NCI-H82 (cell line): ENCODE measurements around the gene PDZRN3.

ENCODE experiments used
- DNase-seq: peaks from one replicate; lab custom pipeline; 2025; lab: John Stamatoyannopoulos, UW

Gene PDZRN3

DNA sequence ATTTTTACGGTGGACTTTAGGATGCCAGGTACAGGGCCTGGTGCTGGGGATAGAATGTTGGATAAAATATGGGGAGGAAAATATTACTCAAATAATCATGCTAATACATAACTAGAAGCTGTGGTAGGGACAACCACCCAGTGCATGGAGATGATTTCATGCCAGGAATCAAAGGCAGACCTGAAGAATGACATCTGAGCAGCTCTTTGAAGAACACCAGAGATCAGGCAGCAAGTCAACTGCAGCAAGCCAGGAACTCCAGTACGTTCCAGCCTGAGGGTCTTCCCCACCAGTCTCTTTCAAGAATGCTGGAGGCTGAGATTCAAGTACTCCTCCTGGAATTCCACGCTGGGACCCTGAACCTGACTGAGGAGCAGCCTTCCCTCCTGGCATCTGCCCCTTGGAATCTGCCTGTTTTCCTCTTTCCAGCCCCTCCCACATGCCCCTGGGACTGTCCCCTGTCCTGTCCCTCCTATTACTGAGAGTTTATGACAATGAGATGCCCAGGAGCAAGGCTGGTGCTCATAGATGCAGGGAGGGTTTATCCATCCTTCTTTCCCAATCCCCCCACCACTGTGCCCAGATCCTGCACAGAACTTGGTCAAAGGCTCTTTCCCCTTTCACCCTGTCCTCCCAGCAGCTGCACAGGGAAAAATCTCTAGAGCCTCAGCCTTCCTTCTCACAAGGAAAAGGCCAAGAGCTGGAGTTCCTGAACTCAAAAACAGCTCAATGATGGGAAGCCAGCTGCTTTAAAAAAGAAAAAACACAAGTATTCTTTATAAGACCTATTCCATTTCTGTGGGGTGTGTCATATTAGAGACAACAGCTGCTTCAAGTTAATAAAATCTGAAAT lies 68.0 kb downstream of the PDZRN3 start:
- no peak for DNase-seq

DNA sequence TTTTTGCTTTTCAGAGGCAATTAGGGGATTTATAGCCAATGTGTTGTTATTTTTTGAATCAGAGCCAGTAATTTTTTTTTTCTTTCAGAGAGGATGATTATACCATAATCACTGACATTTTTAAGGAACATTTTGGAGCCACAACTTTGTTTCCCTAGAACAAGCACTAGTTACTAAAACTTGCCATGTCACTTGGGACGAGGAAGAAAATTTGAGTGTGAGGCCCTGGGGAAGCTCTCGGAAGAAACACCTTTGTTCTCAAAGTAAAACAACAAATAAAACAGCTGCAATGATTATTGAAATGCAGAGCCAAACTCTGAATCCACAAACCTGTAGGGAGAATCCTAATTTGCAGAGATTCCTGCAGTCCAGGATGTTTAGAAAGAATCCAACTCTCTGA lies 69.7 kb downstream of the PDZRN3 start:
- no peak for DNase-seq

DNA sequence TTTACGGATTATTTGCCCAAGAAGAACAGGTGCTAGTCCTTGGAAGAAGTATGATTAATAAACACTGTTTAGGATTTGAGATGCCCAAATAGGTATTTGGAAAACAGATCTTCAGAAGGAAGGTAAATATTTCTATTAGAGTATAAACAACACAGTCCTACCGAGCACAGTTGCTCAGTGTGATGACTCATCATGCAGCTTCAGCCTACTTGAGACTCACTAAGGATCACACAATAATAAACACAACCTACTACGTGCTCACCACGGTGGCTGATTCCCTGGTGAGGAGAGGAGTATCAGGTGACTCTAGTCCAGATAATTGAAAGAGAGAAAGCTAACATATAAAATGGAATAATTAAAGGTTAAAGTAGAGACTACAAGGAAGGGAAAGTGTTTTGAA lies 72.0 kb downstream of the PDZRN3 start:
- DNase-seq: no peak

DNA sequence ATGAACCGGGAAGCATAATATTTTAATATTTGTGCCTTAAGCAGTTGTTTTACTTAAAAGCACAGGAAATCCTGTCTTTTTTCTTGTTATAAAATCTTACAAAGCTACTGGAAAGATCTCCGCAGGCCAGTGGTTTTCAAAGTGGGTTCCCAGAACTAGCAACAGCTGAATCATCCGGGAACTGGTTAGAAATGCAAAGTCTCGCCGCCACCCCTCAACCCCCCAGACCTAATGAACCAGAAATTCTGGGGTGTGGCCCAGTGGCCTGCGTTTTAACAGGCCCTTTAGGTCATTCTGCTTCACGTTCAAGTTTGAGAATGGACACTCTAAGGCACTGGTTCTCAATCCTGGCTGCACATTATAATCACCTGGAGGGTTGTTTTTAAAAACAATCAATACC lies 74.7 kb downstream of the PDZRN3 start:
- no peak for DNase-seq

DNA sequence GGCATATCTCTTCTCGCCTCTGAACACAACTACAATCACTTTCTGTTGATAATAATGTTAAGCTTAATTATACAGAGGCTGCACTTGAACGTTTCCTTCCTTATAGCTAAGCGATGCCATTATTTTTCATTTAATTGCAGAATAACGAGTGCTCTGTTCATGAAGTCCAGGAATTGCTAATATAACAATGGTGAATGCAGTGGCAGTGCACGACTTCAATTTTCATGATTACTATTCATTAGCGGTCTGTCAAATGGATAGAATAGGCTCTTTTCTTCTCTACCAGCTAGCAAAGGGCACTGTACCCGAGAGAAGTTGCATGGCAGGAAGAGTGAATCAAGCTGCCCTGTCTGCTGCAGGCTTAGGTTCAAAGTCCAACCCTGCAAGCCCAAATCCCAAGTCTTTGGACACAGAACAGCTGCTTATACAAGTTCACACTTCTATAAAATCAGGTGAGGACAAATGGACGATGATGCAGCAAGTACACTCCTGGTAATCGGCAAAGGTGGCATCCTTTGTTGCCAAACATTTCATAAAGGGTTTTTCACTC lies 75.6 kb downstream of the PDZRN3 start:
- no peak for DNase-seq

DNA sequence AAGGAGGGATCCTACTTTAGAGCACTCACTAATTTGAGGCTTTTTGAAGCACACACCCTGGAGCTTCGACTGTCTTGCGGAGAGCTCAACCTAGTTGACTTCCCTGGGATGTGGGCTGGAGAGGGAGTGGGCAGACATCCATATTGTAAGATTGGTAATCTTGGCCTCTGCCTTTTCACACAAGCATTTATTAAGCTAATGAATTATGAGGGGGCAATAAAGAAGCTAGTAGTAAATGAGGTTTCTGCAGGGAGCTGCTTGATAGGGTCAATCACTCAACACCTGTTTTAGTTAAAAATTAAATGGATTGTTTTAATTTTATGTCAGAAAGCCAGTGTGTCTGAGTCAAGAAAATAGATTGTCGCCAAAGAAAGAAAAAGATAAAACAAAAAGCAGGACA lies 76.3 kb downstream of the PDZRN3 start:
- no peak for DNase-seq

DNA sequence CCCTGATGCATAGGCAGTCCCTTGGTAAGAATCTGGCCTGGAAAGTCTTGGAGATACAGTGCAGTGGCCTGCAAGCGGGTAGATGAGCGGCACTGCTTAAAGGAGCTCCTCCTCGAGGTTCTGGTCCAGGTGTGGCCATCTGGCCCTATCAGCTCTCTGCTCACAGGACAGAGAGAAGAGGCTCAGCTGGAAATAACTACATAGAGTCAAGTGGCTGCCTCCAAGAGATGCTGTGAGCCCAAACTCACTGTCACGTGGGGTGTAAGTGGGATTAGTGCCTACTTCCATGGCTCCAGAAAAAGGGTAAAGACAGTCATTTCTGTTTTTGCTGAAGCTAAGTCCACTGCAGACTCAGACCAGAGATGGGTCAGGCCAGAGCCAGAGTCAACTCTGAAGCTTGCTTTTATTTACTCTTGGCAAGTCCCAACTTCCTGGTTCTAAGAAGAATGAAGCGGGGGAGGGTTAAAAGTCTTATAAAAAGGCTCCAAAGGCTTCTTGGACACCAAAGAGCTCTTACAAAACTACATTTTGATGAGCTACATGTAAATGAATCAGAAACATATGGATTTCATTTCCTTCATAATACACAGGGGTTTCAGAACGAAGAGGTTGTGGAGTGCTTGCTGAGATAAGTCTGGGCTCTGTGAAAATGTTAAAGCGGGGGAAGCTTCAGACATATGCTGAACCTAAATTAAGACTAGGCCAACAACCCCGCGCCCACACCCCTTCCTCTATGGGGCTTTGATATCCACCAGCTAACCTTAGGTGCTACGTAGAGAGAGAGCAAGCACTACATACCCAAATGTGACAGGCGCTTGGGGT lies 77.1 kb downstream of the PDZRN3 start:
- no peak for DNase-seq

DNA sequence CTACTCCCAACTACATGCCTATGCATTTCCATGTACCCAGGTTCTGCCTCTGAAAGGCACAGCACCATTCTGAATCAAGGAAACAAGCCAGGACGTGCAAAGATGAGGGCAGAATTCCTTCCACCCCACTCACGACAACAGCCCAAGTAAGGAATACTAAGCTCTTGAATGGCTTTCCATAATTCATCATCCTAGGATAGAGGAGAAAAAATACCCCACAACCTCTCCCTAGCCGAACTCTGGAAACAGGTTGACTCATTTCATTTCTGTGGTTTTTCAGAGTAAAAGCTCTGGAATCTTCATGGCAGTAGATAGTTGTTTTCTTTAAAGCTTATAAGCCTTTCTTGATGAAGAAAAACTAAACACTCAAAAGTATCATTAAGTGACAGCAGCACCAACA lies 77.8 kb downstream of the PDZRN3 start:
- no peak for DNase-seq

DNA sequence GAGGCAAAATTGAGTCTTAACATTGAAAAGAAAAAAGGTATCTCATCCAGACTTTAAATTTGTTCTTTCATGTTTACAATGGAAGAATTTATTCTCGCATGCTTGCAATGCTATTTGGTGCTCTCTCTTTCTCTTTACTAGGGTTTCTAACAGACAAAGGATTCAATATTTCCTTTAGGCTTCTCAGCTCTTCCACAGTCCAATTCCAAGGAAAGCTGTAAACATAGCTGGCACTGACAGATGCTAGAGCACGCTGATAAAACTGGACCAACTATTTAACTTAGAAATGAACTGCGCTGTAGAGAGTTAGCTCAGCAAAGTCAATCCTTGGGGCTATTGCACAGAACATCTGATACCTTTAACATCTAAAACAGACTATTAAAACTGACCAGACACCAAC lies 81.3 kb downstream of the PDZRN3 start:
- no peak for DNase-seq

DNA sequence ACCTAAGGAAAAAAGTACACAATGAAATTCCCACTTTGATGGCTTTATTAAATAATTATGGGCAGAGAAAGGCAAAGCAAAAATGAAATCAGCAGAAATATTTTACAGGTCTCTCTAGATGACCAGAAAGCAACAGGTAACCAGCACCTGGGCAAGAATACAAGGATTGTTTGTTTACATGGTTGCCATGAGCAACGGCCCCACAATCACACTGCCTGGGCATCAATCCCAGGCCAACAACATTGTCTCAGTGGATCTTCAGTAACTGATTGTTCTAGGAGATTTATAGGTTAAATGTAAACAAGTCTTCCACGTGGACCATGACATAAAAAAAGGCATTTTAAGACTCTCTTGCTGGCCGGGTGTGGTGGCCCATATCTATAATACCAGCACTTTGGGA lies 82.6 kb downstream of the PDZRN3 start:
- no peak for DNase-seq

DNA sequence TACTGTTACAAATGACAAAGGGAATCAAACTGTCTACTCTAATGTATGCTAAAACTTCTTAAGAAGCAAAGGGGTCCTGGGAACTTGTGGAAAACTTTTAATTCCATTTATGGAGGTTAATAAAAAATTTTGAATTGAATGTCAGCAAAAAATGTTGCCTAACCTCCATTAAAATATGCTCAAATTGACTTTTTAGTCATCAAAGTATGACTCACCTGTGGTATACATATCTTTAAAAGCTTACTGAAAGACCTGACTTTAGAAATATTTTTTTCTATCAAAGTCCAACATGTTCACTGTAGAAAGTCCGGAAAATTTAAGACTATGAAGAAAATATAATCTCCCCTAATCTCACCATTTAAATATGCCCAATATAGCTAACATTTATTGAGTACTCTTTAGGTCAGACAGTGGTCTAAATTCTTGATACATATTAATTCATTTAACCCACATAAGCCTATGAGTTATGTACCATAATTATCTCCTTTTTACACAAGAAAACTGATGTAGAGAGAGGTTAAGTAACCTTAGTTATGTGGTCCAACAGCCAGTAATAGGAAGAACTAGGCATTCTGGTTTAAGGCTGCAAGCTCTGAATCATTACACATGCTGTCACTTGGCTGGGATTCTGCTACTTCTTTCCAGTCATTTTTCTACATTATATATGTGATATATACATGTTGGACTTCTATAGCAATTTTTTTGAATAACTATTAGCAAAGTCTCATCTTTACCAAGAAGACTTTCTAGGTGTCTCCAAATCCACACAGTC lies 83.6 kb downstream of the PDZRN3 start:
- DNase-seq: no peak

DNA sequence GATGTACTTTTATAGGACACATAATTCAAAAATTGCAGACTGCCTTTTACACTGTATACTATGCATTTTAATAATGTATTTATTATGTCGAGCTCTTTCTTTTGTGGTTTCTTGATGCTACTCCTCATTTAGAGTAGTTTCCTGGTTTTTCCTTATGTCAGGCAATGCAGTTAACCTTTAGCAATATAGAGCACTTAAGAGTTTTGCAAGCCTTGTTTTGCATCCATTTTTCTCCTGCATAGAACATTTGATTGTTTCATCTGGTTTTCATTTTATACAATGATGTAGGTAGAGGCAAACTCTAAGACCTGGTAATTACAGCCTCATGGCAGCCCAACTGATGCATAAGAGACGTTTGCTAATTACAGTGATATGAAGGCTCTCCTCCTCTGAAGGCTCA lies 86.3 kb downstream of the PDZRN3 start:
- DNase-seq: no peak

DNA sequence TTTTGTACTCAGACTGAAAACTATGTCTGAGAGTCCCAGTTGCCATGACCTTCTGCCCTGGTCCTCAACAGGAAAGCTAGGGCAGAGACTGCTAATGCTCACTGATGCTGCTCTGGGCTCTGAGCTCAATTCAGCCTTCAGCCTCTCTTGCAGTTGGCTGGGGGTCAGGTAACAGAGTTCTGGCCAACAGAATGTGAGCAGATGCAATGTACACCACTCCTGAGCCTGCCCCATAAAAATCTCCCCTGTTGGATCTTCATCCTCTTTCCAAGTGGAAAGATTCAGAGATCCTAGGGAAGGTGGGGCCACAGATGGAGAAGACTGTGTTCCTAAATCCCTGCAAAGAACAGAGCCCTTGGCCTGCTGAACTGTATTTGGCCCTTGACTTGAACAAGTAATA lies 87.8 kb downstream of the PDZRN3 start:
- DNase-seq: peak; percentile 3

DNA sequence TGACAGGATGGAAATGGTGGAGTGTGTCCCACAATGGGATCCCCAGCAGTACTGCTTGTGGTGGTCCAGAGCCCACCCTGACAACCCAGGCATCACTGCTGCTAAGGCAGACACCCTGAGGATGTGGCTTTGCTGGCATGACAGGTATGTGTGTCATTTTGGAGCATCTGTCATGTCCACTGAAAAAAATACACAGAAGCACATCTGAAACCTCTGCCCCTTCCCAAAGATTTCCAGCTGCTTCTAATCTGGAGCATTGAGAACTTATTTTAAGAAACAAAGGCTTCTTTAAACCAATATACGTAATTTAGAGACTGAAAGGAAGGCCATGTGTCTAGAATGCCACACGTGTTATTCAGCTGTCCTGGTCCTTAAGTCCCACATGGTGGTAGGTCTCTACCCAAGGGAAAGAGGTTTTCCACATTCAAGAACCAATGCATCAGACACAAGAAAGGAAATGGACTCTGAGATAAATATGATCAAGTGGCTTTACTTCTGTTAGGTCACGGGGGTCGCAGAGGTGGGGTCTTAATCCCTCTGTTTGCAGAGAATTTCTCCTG lies 88.3 kb downstream of the PDZRN3 start:
- DNase-seq: no peak

DNA sequence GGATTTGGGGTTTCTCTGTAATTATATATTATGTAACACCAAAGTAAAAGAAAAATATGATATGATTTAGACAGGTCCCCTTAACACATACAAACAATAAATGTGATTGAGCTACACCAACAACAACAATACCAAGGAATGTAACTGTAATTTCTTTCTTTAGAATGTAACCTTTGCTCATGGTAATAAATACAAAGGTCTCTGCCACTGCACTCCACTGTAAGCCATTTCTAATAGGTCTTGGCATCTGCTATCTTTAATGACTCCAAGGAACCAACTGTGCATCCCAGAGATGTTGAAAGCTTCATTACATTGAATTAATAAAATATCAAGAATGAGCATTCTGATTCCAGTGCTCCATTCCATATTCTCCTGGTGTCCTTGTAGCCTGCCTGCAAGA lies 88.8 kb downstream of the PDZRN3 start:
- DNase-seq: no peak

DNA sequence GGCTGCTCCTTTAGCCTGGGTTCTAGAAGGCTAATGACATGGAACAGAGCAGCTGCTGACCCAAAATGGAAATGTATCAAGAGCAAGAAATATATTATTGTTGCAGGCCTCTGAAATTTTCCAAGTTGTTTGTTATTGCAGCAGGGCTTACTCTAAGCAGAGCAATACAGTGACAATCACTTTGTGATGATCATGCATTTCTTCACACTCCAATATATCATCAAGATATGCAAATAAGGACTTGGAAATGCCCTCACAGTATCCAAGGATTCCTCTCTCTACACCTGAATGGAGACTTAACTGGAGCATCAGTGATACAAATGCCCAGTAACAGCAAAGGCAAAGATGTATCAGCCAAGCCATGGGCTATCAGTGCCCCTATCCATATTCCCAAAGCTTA lies 89.6 kb downstream of the PDZRN3 start:
- DNase-seq: no peak

DNA sequence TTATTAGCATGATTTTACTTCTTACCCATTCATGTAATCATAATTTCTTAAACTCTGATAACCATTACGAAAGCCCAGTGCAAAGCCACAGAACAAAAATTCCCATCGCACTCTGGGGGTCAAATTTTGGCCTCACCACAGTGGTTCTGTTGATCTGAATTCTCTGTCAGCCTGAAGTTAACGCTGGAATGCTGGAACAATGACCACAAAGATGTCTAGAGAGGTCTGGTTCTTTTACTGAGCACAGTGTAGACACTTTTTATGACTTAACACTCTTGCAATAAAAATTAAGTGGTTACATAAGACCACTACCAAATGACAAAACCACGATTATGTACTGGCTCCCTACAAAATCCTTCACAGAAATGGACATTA lies 94.7 kb downstream of the PDZRN3 start:
- DNase-seq: no peak

DNA sequence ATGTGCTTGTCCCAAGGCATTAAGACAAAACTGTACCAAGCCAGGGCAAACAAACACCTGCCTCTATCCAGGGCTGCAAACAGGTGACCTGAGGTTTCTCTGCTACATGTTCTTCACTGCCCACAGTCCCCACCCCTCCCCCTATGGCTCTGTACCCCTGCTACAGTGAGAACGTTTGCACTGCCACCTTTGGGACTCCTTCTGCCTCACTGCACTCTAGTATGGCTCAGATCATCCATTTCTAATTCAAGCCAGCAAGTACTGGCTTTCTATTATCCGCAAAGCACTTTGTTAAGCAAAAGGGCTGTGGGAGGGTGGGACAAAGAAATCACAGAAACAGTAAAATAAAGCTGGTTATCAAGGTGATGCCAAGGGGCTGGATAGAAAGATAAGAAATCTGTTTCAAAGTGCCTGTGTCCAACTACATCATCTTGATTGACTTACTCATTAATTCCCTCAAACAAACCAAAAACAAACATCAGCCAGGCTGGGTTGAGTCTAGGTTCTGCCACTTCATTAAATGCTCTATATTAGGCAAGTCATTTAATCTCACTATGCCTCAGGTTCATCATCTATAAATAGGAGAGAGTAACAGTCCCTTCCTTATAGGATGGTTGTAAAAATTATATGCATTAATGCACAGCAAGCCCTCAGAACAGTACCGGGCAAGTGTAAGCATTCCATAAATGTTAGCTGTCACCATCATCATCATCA lies 95.3 kb downstream of the PDZRN3 start:
- DNase-seq: no peak

DNA sequence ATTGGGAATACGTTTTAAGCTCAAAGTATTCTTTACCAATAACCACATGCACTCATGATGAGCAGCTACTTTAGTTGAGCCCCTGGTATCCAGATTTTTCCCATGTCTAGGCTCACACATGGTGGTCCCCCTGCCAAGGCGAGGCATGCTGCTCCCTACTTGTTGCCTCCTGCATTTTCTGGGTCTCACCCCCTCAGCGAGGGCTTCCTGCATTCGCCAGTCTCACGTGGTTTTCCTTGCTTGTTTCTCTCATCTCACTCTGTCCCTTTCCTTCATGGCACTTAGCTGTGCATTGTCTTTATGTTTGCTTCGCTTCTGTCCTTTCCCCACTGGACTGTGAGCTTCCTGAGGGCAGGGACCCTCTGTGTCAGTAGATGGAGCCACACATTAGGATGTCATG lies 99.2 kb downstream of the PDZRN3 start:
- DNase-seq: no peak

DNA sequence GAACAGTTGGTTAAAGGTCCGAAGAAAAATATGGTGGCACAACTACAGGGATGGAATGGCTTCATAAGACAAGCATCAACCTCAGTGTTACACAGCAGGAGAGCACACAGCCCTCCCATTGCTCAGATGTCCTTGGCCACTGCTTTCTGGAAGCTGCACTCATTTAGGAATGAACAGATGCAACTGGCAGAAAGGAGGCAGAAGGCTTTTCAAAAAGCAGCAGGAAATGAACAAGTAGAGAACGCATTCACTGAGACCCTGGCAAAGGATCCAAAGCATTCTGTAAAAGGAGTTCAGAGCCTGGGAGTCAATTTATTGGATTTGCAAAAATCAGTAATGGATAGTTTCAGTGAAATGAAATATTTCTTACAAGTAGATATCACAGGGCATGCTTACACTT lies 101.1 kb downstream of the PDZRN3 start:
- no peak for DNase-seq

DNA sequence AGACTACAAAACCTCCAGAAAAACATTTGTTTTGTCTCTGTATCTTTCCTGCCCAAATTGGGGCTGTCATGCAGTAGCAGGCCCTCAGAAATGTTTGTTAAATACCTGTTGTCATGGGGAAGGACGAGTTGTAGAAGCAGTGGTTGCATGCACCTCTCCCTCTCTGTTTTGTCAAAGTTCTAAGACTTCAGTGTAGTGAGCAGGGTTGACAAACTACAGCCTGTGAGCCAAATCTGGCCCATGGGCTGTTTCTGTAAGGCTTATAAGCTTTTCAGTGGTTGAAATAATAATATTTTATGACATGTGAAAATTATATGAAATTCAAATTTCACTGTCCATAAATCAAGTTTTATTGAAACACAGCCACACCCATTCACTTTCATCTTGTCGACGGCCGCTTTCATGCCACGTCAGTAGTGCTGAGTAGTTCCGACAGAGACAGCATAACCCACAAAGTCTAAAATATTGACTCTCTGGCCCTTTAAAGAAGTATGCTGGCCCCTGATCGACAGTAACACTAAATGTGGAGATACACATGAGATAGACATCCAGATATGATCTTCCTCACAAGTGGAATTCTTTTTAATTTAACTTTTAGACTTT lies 102.9 kb downstream of the PDZRN3 start:
- no peak for DNase-seq
